Epithelial cell of proximal tubule (primary cell): Measurements from ENCODE around the gene PAX7. TPM values are rescaled to one million over a fixed set of nuclear protein-coding genes. Genes with fewer than 3 reads are reported as not detected.

Experiments used
- DNase-seq: peaks from one replicate; pipeline ENCODE4 v3.0.0-alpha.2; 2011; ENCODE audit warnings: low read depth
- H3K4me3 ChIP-seq: 2 replicates; pipeline ENCODE4 v1.5.1; 2011; ENCODE audit warnings: low read depth, mild to moderate bottlenecking, low read length
- total RNA-seq: library from RNA; depleted of rRNA; stranded (reverse); fragments of >200 nt; gene quantifications from 2 replicates; pipeline ENCODE4 v1.2.3, GENCODE V29; 2015
- TF ChIP-seq, protein P1 (sequence below): conservative IDR thresholded peaks from 2 replicates; pipeline ENCODE4 v1.5.1; 2012; ENCODE audit warnings: low read depth, mild to moderate bottlenecking, low read length

The PAX7 gene
- total RNA-seq, 1 donor from 2014 or later: not detected

DNA sequence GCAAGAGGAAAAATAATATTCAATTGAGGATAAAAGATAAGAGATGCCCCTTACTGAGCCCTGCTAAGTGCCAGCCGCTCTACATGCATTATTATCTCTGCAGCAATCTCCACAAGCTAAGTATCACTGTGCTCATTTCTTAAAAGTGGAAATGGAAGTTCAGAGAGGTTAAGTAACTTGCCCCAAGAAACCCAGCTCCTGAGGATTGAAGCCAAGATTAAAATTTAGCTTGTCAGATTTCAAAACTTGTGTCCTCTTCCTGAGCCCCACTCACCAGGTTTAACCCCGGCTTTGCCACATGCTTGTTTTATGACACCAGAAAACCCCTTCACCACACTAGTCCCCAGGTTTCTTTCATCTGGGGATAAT, 11.2 kb upstream of the PAX7 start:
- DNase-seq: no peak
- TF ChIP-seq, protein P1, sequence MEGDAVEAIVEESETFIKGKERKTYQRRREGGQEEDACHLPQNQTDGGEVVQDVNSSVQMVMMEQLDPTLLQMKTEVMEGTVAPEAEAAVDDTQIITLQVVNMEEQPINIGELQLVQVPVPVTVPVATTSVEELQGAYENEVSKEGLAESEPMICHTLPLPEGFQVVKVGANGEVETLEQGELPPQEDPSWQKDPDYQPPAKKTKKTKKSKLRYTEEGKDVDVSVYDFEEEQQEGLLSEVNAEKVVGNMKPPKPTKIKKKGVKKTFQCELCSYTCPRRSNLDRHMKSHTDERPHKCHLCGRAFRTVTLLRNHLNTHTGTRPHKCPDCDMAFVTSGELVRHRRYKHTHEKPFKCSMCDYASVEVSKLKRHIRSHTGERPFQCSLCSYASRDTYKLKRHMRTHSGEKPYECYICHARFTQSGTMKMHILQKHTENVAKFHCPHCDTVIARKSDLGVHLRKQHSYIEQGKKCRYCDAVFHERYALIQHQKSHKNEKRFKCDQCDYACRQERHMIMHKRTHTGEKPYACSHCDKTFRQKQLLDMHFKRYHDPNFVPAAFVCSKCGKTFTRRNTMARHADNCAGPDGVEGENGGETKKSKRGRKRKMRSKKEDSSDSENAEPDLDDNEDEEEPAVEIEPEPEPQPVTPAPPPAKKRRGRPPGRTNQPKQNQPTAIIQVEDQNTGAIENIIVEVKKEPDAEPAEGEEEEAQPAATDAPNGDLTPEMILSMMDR: no peak
- no peak overlapping the region for H3K4me3 ChIP-seq

GRCh38 chr1:18628511-18628910, 2.1 kb upstream of the PAX7 start:
- no peak overlapping the region for H3K4me3 ChIP-seq
- TF ChIP-seq, protein P1: no peak
- no peak for DNase-seq

DNA sequence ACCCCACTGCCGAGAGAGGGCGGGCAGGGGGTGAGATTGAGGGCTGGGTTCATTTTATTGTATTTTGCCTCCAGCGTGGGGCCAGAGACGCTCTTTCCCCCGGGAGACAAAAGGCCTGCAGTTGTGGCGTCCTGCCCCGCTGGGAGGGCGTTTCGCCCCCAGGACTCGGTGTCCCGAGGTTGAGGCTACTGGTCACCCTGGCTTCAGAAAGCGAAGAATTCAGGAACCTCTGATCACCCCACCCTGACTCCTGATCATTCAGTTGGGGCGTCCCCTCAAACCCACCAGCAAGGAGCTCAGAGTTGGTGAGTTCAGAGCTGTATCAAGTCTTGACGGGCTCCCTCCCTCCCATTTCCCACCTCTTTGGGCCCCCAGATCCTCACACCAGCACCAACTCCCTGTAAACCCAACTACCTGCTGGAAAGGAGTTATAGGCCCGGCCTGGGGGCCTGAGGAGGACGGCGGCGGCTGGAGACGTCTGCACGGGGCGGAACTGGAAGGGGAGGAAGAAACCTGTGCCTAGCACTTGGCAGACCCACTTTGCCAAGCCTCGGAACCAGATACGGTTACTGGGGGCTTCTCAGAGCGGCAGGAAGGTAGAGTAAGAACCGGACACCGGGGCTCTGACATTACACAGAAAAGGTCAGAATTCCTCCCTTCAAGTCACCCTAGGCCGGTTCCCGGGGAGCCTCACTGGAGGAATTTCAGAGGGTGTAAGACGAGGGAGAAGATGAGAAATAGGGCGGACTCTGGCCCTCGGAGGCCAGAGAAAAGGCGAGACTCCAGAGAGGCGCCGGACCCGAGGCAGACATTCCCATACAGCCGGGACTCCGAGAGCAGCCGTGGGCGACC, 761 bp upstream of the PAX7 start:
- TF ChIP-seq, protein P1: no peak
- H3K4me3 ChIP-seq: no peak overlapping the region
- DNase-seq: no peak

GRCh38 chr1:18631496-18632217, 1.0 kb downstream of the PAX7 start:
- TF ChIP-seq, protein P1: no peak
- no peak overlapping the region for H3K4me3 ChIP-seq
- DNase-seq: no peak

DNA sequence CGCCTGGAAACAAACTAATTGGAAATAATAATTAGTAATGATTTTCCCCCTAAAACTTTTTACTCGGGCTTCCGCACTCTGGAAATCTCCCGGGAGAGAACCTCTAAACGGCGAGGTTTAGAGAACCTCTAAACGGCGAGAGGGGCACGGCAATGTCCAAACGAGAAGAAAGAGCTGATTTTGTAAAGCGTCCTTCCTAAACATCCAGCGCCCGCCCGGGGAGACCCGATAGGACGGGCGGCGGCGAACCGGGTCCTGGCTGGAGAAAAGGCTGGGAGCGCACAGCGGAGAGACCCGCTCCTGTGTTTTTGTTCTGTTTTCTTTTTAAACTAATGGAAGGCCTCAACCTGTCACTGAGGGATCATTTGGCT, 1.6 kb downstream of the PAX7 start:
- no peak overlapping the region for H3K4me3 ChIP-seq
- no peak for DNase-seq
- TF ChIP-seq, protein P1: no peak

DNA sequence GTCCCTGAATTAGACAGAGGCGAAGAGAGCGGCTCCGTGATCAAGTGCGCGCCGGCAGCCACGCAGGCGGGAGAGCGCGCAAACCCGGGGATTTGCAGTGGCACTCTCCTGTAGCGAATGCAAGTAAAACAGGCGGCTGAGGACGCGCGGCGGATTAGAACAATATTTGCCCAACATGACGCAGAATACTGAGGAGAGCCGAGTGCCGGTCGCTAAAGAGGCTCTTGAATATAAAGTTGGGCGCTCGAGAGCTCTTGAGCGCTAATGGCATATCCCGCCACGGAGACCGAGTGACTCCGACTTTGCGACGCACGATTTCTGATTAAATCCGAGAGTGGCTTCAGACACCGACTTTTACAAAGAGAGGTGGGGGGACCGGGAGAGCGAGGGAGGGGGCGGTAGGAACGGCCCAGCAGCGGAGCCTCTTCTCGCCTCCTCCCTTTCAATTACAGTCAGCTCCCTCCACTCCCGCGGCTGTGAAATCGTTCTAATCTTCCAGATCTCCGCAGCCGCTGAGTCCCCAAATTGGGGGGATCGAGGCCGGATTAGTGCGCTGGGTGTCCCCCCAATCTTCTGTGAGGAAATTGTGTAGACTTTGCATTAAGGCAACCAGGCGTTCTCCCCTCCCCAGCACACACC, 2.3 kb downstream of the PAX7 start:
- H3K4me3 ChIP-seq: no peak overlapping the region
- TF ChIP-seq, protein P1: no peak
- DNase-seq: no peak
